ENCODE data around the gene TCEANC. TPM values are rescaled to one million over a fixed set of nuclear protein-coding genes. Genes with fewer than 3 reads are reported as not detected.
"Not testable (repeated sequence)": the region's sequence is repeated elsewhere in the genome, so short reads cannot be mapped to it uniquely, and the experiment has no call there.

Gene TCEANC
- total and polyA plus RNA-seq, 2 experiments from 2014 or later = 2.2 to 2.4 TPM

- WGBS, 2 experiments (ENCODE audit: low coverage in 1 of 2, low lambda C conversion rate in 2 of 2, missing lambda C conversion rate in 2 of 2) = 29 to 39% methylated on average over 3 of the region's 3 CpGs
- H3K36me3 ChIP-seq (ENCODE audit: low read depth) = no peaks in the 10 kb centered on the region
- no peak overlapping the region for H3K9ac ChIP-seq
- H3F3A ChIP-seq (ENCODE audit: insufficient read depth) = peaks cover 11% of the 10 kb centered on the region; the same call in 1 of the 2 replicates
- H3K9me2 ChIP-seq (ENCODE audit: insufficient read depth) = no peaks in the 10 kb centered on the region
- H4K20me1 ChIP-seq (ENCODE audit: insufficient read depth) = no peaks in the 10 kb centered on the region
- no peak overlapping the region for H3K4me2 ChIP-seq (ENCODE audit: unreplicated experiment)
- no peaks in the 10 kb centered on the region for H3K27me3 ChIP-seq (replicated peaks; ENCODE audit: insufficient read depth)
- H3K4me3 ChIP-seq = no peak overlapping the region
- H2AFZ ChIP-seq = peak overlapping the region; percentile 65; the same call in 1 of the 2 replicates
- peaks cover 10% of the 10 kb centered on the region; the same call in 1 of the 2 replicates for H3K4me1 ChIP-seq (ENCODE audit: insufficient read depth)
- no peak for TF ChIP-seq EZH2 (IDR thresholded peaks at IDR 0.05; ENCODE audit: insufficient read depth, poor library complexity, severe bottlenecking)
- H3K9me3 ChIP-seq (ENCODE audit: low read depth) = no peaks in the 10 kb centered on the region
- no peaks in the 10 kb centered on the region for H3K79me2 ChIP-seq (ENCODE audit: insufficient read depth)
- no peak overlapping the region for H3K27ac ChIP-seq
- DNase-seq = peak; percentile 77
- in situ Hi-C loops (cut with MboI) = loop anchor here (5.0 kb wide), 1 partner anchor 134 kb away; no protein-coding TSS in a partner anchor
Measured at GRCh38 chrX:13646154-13646549, 6.8 kb upstream of the TCEANC start.

- Histone ChIP-seq H3K9ac (no peak overlapping the region), H3K9me3 (ENCODE audit: low read depth) (no peaks in the 10 kb centered on the region), H3K79me2 (ENCODE audit: insufficient read depth) (no peaks in the 10 kb centered on the region), H3K27me3 (replicated peaks; ENCODE audit: insufficient read depth) (no peaks in the 10 kb centered on the region), H3F3A (ENCODE audit: insufficient read depth) (peaks cover 15% of the 10 kb centered on the region), H3K4me3 (no peak overlapping the region), H3K36me3 (ENCODE audit: low read depth) (no peaks in the 10 kb centered on the region), H4K20me1 (ENCODE audit: insufficient read depth) (no peaks in the 10 kb centered on the region), H3K27ac (no peak overlapping the region), H3K4me2 (ENCODE audit: unreplicated experiment) (no peak overlapping the region), H2AFZ (no peak overlapping the region), H3K4me1 (ENCODE audit: insufficient read depth) (peaks cover 19% of the 10 kb centered on the region; the same call in 1 of the 2 replicates), H3K9me2 (ENCODE audit: insufficient read depth) (no peaks in the 10 kb centered on the region)
- in situ Hi-C loops (cut with MboI) = loop anchor here (5.0 kb wide), 1 partner anchor 135 kb away; no protein-coding TSS in a partner anchor
- TF ChIP-seq EZH2phosphoT487 (IDR thresholded peaks at IDR 0.05; ENCODE audit: insufficient read depth, low read depth) (no peak), EZH2 (IDR thresholded peaks at IDR 0.05; ENCODE audit: insufficient read depth, poor library complexity, severe bottlenecking) (no peak)
- DNase-seq = no peak
- 64 to 69% methylated on average over 8 of the region's 8 CpGs for WGBS, 2 experiments (ENCODE audit: low coverage in 1 of 2, low lambda C conversion rate in 2 of 2, missing lambda C conversion rate in 2 of 2)
Measured at GRCh38 chrX:13647709-13648212, 5.2 kb upstream of the TCEANC start.

DNA sequence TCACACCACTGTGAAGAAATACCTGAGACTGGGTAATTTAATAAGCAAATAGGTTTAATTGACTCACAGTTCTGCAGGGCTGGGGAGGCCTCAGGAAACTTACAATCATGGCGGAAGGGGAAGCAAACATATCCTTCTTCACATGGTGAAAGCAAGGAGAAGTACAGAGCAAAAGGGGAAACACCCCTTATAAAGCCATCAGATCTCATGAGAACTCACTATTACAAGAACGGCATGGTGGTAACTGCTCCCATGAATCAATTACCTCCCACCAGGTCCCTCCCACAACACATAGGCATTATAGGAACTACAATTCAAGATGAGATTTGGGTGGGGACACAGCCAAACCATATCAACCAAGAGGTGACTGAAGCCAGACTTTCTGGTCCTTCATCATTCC lies 4.6 kb upstream of the TCEANC start:
- not testable (repeated sequence) for H3K9me3 ChIP-seq (ENCODE audit: low read depth); H3K9ac ChIP-seq; H3K4me2 ChIP-seq (ENCODE audit: unreplicated experiment); H3K27me3 ChIP-seq (replicated peaks; ENCODE audit: insufficient read depth); DNase-seq; H3K9me2 ChIP-seq (ENCODE audit: insufficient read depth); H4K20me1 ChIP-seq (ENCODE audit: insufficient read depth); H3K36me3 ChIP-seq (ENCODE audit: low read depth); H3K27ac ChIP-seq; H3K4me3 ChIP-seq; H2AFZ ChIP-seq; H3K79me2 ChIP-seq (ENCODE audit: insufficient read depth)
- 94 to 100% methylated on average over 2 of the region's 2 CpGs for WGBS, 2 experiments (ENCODE audit: low coverage in 1 of 2, low lambda C conversion rate in 2 of 2, missing lambda C conversion rate in 2 of 2)
- in situ Hi-C loops (cut with MboI) = loop anchor here (5.0 kb wide), 1 partner anchor 136 kb away; no protein-coding TSS in a partner anchor
- Histone ChIP-seq H3F3A (ENCODE audit: insufficient read depth) (peaks cover 15% of the 10 kb centered on the region), H3K4me1 (ENCODE audit: insufficient read depth) (peaks cover 19% of the 10 kb centered on the region; the same call in 1 of the 2 replicates)

- DNase-seq = peak; percentile 63
- 19 to 24% methylated on average over 5 of the region's 5 CpGs for WGBS, 2 experiments (ENCODE audit: low coverage in 1 of 2, low lambda C conversion rate in 2 of 2, missing lambda C conversion rate in 2 of 2)
- Histone ChIP-seq H3K79me2 (ENCODE audit: insufficient read depth) (0 out of 2 replicates have a peak, but pooled peaks cover 10% of the 10 kb centered on the region), H3F3A (ENCODE audit: insufficient read depth) (peaks cover 20% of the 10 kb centered on the region), H2AFZ (0 out of 2 replicates have a peak overlapping the region, but pooled peaks have one; percentile 19), H3K4me3 (no peak overlapping the region), H3K4me2 (ENCODE audit: unreplicated experiment) (no peak overlapping the region), H3K9me3 (ENCODE audit: low read depth) (no peaks in the 10 kb centered on the region), H3K9ac (no peak overlapping the region), H4K20me1 (ENCODE audit: insufficient read depth) (no peaks in the 10 kb centered on the region), H3K27me3 (replicated peaks; ENCODE audit: insufficient read depth) (no peaks in the 10 kb centered on the region), H3K4me1 (ENCODE audit: insufficient read depth) (peaks cover 19% of the 10 kb centered on the region; the same call in 1 of the 2 replicates), H3K9me2 (ENCODE audit: insufficient read depth) (no peaks in the 10 kb centered on the region), H3K27ac (peak overlapping the region; percentile 61), H3K36me3 (ENCODE audit: low read depth) (no peaks in the 10 kb centered on the region)
- in situ Hi-C loops (cut with MboI) = loop anchor here (5.0 to 25.0 kb wide), 2 partner anchors 138 to 387 kb away; partner anchors contain the start of gene GEMIN8
- TF ChIP-seq EZH2 (IDR thresholded peaks at IDR 0.05; ENCODE audit: insufficient read depth, poor library complexity, severe bottlenecking) (no peak), EZH2phosphoT487 (IDR thresholded peaks at IDR 0.05; ENCODE audit: insufficient read depth, low read depth) (no peak)
Measured at GRCh38 chrX:13649838-13650237, 3.1 kb upstream of the TCEANC start.

All from GM23248 (cell line).